Gastroesophageal sphincter (tissue), 4 donors: ENCODE results near the gene PARD3B. TPM values are rescaled to one million over a fixed set of nuclear protein-coding genes. Genes with fewer than 3 reads are reported as not detected.

Experiments used
- ATAC-seq: fragments of 150-250 bp; one replicate; pipeline ENCODE4 v1.9.1; 2016; ENCODE audit warnings: mild to moderate bottlenecking, moderate library complexity
- H3K27ac ChIP-seq, 4 donors: fragments of 200-600 bp; sonication (generic) in 3 of 4; 1 replicate in 3 of 4; 2 replicates in 1 of 4; pipeline ENCODE4 v1.5.1; 2016 to 2019
- H3K27me3 ChIP-seq: fragments of 200-600 bp; sonication (generic); one replicate; pipeline ENCODE4 v1.5.1; 2019
- H3K36me3 ChIP-seq, 2 donors: fragments of 200-600 bp; sonication (generic); one replicate each; pipeline ENCODE4 v1.5.1; 2019; ENCODE audit warnings: control low read depth in 1 of 2
- H3K4me1 ChIP-seq, 3 donors: fragments of 200-600 bp; sonication (generic); 1 replicate in 2 of 3; 2 replicates in 1 of 3; pipeline ENCODE4 v1.5.1; 2016 to 2019; ENCODE audit warnings: control low read depth in 2 of 3
- H3K4me3 ChIP-seq, 2 donors: fragments of 200-600 bp; sonication (generic); one replicate each; pipeline ENCODE4 v1.5.1; 2019; ENCODE audit warnings: mild to moderate bottlenecking in 1 of 2, moderate library complexity in 1 of 2
- H3K9me3 ChIP-seq, 3 donors: fragments of 200-600 bp; sonication (generic); one replicate each; pipeline ENCODE4 v1.5.1; 2017 to 2019; ENCODE audit warnings: control low read depth in 2 of 3
- CTCF ChIP-seq, 4 experiments: fragments of 200-600 bp in 2 of 4; fragments of 450-650 bp in 2 of 4; sonication (generic) in 1 of 4; IDR thresholded peaks; one replicate each; pipeline ENCODE4 v1.5.1; 2017 to 2019; ENCODE audit warnings: antibody characterized with exemption in 4 of 4, mild to moderate bottlenecking in 2 of 4, moderate library complexity in 2 of 4
- EP300 ChIP-seq: sonication (generic); formaldehyde crosslinking; IDR thresholded peaks from one replicate; pipeline ENCODE4 v1.6.1; 2017; ENCODE audit warnings: antibody characterized with exemption, mild to moderate bottlenecking
- POLR2A ChIP-seq, 2 donors: fragments of 450-650 bp; IDR thresholded peaks; one replicate each; pipeline ENCODE4 v1.6.1; 2017; ENCODE audit warnings: antibody characterized with exemption in 2 of 2, mild to moderate bottlenecking in 2 of 2, moderate library complexity in 1 of 2
- POLR2AphosphoS5 ChIP-seq: sonication (generic); formaldehyde crosslinking; IDR thresholded peaks from one replicate; pipeline ENCODE4 v1.6.1; 2017; ENCODE audit warnings: antibody characterized with exemption
- WGBS, 2 donors: methylation state at CpG; one replicate each; pipeline ENCODE4 v1.1.5; 2018; ENCODE audit warnings: low coverage in 1 of 2; 5-methylcytosine and 5-hydroxymethylcytosine counted together
- total RNA-seq, 4 donors: library from RNA; depleted of rRNA; stranded (reverse); fragments of >200 nt; gene quantifications; one replicate each; pipeline ENCODE4 v1.1.0, GENCODE V29; 2016

The PARD3B gene
- total RNA-seq, 4 donors from 2014 or later = 29.6 to 42.2 (median 41.0) TPM

GRCh38 chr2:204591225-204591624 is 46.0 kb downstream of the PARD3B start:
- no peaks in the 10 kb centered on the region for H3K9me3 ChIP-seq
- WGBS, 2 donors = 55 to 73% methylated on average over 1 of the region's 1 CpG
- no peak for ATAC-seq
- no peaks in the 10 kb centered on the region for H3K27me3 ChIP-seq
- no peak overlapping the region for H3K27ac ChIP-seq
- H3K4me1 ChIP-seq = peaks cover 0 to 14% (median 0%) of the 10 kb centered on the region in 3 donors
- no peak for TF ChIP-seq EP300
- no peak for TF ChIP-seq CTCF (IDR thresholded peaks at IDR 0.05)
- H3K4me3 ChIP-seq = no peak overlapping the region
- H3K36me3 ChIP-seq = no peaks in the 10 kb centered on the region

DNA sequence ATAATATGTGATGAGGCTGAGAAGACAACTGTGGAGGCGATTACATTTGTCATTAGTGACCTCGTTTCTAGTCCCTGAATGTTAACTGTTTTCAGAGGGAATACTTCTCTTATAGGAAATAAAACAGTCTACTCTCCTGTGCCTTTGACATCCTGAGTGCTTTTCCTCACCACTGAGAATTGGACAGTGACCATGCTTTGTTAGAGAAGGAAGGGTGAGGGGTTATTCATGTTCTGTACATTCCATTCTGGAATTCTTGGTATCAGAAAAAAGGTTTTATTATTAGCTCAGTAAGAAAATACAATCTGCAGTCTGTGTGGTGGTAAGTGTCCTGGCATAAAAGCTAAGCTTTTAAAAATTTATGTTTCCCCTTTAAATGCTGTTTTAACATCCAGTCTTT is 58.8 kb downstream of the PARD3B start:
- TF ChIP-seq POLR2AphosphoS5 (no peak), EP300 (no peak)
- no peaks in the 10 kb centered on the region for H3K36me3 ChIP-seq
- WGBS, 2 donors = 13 to 14% methylated on average over 2 of the region's 2 CpGs
- H3K4me1 ChIP-seq = peaks cover 17 to 55% (median 19%) of the 10 kb centered on the region in 3 donors
- H3K27ac ChIP-seq = peak overlapping the region in 3 of 4 donors; percentile 36 to 63 (median 58)
- H3K27me3 ChIP-seq = no peaks in the 10 kb centered on the region
- no peak overlapping the region for H3K4me3 ChIP-seq
- peaks cover 0 to 4% (median 0%) of the 10 kb centered on the region in 3 donors for H3K9me3 ChIP-seq
- peak; percentile 44 for ATAC-seq

DNA sequence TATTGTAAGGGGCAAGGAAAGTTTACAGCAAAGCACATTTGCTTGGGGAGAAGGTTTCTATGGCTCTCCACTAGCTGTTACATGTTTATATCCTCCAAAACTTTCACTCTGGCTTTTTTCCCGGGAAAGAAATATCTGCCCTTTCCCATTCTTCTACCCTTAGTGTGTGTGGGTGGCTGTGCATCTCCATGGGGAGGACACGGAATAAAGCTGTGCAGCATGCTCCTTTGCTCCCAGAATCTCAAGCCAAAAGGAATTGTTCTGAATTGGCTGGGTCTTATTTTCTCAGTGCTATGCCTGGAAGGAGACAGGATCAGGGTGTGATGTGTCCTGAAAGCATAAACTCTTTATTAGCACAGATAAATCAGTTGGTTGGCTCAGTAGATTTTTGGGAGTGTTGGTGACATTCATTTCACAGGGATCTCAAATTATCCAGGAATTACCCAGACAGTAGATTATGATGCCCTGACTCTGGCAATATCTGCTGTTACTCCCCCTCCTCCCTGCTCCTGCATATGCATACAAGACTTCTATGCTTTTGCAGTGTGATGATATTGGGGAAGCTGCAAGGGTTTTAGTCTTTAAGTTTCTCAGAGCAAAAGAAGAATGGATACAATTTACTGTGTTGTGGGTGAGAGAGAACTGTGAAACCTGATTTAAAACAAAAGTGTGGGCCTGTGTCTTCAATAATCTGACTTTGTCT is 63.1 kb downstream of the PARD3B start:
- Histone ChIP-seq H3K4me3 (no peak overlapping the region), H3K27me3 (no peaks in the 10 kb centered on the region), H3K27ac (peak overlapping the region; percentile 27 to 59 (median 38)), H3K4me1 (peaks cover 17 to 75% (median 21%) of the 10 kb centered on the region in 3 donors), H3K36me3 (no peaks in the 10 kb centered on the region), H3K9me3 (no peaks in the 10 kb centered on the region)
- TF ChIP-seq POLR2A (IDR thresholded peaks at IDR 0.05) (no peak), CTCF (IDR thresholded peaks at IDR 0.05) (no peak), POLR2AphosphoS5 (no peak), EP300 (no peak)
- ATAC-seq = peak; percentile 49
- WGBS, 2 donors = 11 to 17% methylated on average over 1 to 2 of the region's 2 CpGs

- no peaks in the 10 kb centered on the region for H3K9me3 ChIP-seq
- 49 to 62% methylated on average over 5 of the region's 5 CpGs for WGBS, 2 donors
- no peaks in the 10 kb centered on the region for H3K27me3 ChIP-seq
- no peak for ATAC-seq
- peak overlapping the region in 1 of 4 donors; percentile 59 for H3K27ac ChIP-seq
- no peak overlapping the region for H3K4me3 ChIP-seq
- no peaks in the 10 kb centered on the region for H3K36me3 ChIP-seq
- TF ChIP-seq POLR2A (IDR thresholded peaks at IDR 0.05) = no peak
- no peak for TF ChIP-seq CTCF (IDR thresholded peaks at IDR 0.05)
- TF ChIP-seq POLR2AphosphoS5 = no peak
- no peak for TF ChIP-seq EP300
- H3K4me1 ChIP-seq = peaks cover 10 to 71% (median 18%) of the 10 kb centered on the region in 3 donors
Observed at GRCh38 chr2:204611017-204611631, 65.8 kb downstream of the PARD3B start.

- no peak overlapping the region for H3K4me3 ChIP-seq
- TF ChIP-seq POLR2AphosphoS5 = no peak
- TF ChIP-seq CTCF (IDR thresholded peaks at IDR 0.05) = no peak
- no peak for TF ChIP-seq EP300
- no peak for TF ChIP-seq POLR2A (IDR thresholded peaks at IDR 0.05)
- H3K36me3 ChIP-seq = no peaks in the 10 kb centered on the region
- no peak for ATAC-seq
- WGBS, 2 donors = 94 to 100% methylated on average over 2 of the region's 2 CpGs
- H3K9me3 ChIP-seq = no peaks in the 10 kb centered on the region
- peak overlapping the region in 1 of 4 donors; percentile 29 for H3K27ac ChIP-seq
- H3K27me3 ChIP-seq = no peaks in the 10 kb centered on the region
- H3K4me1 ChIP-seq = peaks cover 13 to 72% (median 18%) of the 10 kb centered on the region in 3 donors
Observed at GRCh38 chr2:204611764-204612163, 66.5 kb downstream of the PARD3B start.
